HepG2 (cell line): ENCODE results near the gene SLC4A5. TPM values are rescaled to one million over a fixed set of nuclear protein-coding genes. Genes with fewer than 3 reads are reported as not detected.

Experiments used
- ATAC-seq: fragments of 200-7000 bp; cut with Tn5 transposase; 3 replicates; pipeline ENCODE4 v1.9.1; 2020; ENCODE audit warnings: mild to moderate bottlenecking, moderate library complexity
- BruUV-seq: library from RNA; stranded (reverse); fragments of 400-500 nt; replicated peaks from 2 replicates; lab custom pipeline; 2021; lab: Mats Ljungman, UMichigan
- CTCF ChIA-PET: fragments of 300-600 bp; formaldehyde crosslinking; extraction: SDS; loops from one replicate; lab custom pipeline; 2021; ENCODE audit warnings: low total read pairs, inconsistent platforms, low intra/inter-chr PET ratio; lab: Yijun Ruan, JAX
- POLR2A ChIA-PET: fragments of 350-600 bp; sonication (Branson Sonifier 250); formaldehyde crosslinking; loops from one replicate; lab custom pipeline; 2020; ENCODE audit warnings: antibody characterized with exemption, inconsistent platforms; lab: Yijun Ruan, JAX
- DNase-seq: peaks from one replicate; pipeline ENCODE4 v3.0.0-alpha.2; 2015; ENCODE audit warnings: low spot score
- FAIRE-seq: peaks from 3 replicates; lab custom pipeline; 2011; peaks lifted over from hg19 to GRCh38; lab: Jason Lieb, UNC
- H2AFZ ChIP-seq: one replicate; pipeline ENCODE4 v1.6.1; 2011; ENCODE audit warnings: low read length, inconsistent platforms
- H3K27ac ChIP-seq: fragments of 300-600 bp; 3 replicates; pipeline ENCODE4 v1.8.0; 2011; ENCODE audit warnings: mixed run types, mild to moderate bottlenecking, mixed read lengths, low read length, inconsistent platforms; ENCODE audit not compliant: insufficient read depth; ENCODE audit errors: extremely low read length
- H3K27me3 ChIP-seq, 2 experiments: fragments of 200-600 bp in 1 of 2; 2 replicates in 1 of 2; 3 replicates in 1 of 2; pipeline versions ENCODE4 v1.6.0 to v1.8.0; 2011; ENCODE audit warnings: low read length in 2 of 2, mild to moderate bottlenecking in 2 of 2, moderate library complexity in 2 of 2, inconsistent platforms in 1 of 2; ENCODE audit not compliant: insufficient read depth in 2 of 2, control insufficient read depth in 1 of 2
- H3K36me3 ChIP-seq, 2 experiments: fragments of 200-600 bp in 1 of 2; replicated peaks in 1 of 2; 2 replicates in 1 of 2; 3 replicates in 1 of 2; pipeline versions ENCODE4 v1.5.1 to v1.8.0; 2011; ENCODE audit warnings: low read length in 2 of 2, inconsistent platforms in 1 of 2; ENCODE audit not compliant: insufficient read depth in 2 of 2, control insufficient read depth in 1 of 2
- H3K4me1 ChIP-seq: 2 replicates; pipeline ENCODE4 v1.5.1; 2012; ENCODE audit warnings: low read length, inconsistent platforms; ENCODE audit not compliant: insufficient read depth
- H3K4me2 ChIP-seq: 2 replicates; pipeline ENCODE4 v1.6.0; 2011; ENCODE audit warnings: low read depth, low read length, inconsistent platforms
- H3K4me3 ChIP-seq, 3 experiments: fragments of 200-600 bp in 1 of 3; sonication (generic), shearing (Covaris generic) in 1 of 3; replicated peaks in 1 of 3; 2 replicates each; pipeline ENCODE4 v1.5.1; 2011 to 2016; ENCODE audit warnings: low read length in 3 of 3, inconsistent platforms in 2 of 3, low read depth in 2 of 3, mild to moderate bottlenecking in 2 of 3, control low read depth in 1 of 3, mixed read lengths in 1 of 3; ENCODE audit not compliant: insufficient read depth in 1 of 3
- H3K79me2 ChIP-seq: one replicate; pipeline ENCODE4 v1.6.1; 2011; ENCODE audit warnings: low read length, inconsistent platforms; ENCODE audit not compliant: insufficient read depth
- H3K9ac ChIP-seq: 2 replicates; pipeline ENCODE4 v1.6.0; 2011; ENCODE audit warnings: mild to moderate bottlenecking, low read depth, low read length, inconsistent platforms; ENCODE audit not compliant: insufficient read depth
- H3K9me3 ChIP-seq: 2 replicates; pipeline ENCODE4 v1.5.1; 2012; ENCODE audit warnings: mild to moderate bottlenecking, low read length
- H4K20me1 ChIP-seq: 2 replicates; pipeline ENCODE4 v1.6.0; 2011; ENCODE audit warnings: inconsistent platforms, mild to moderate bottlenecking, low read length, moderate library complexity; ENCODE audit not compliant: insufficient read depth
- ATAD3A ChIP-seq: sonication (generic); formaldehyde crosslinking; IDR thresholded peaks from 2 replicates; pipeline ENCODE4 v1.4.0; 2020; ENCODE audit warnings: missing genetic modification reagents
- ATF1 ChIP-seq: IDR thresholded peaks from 2 replicates; pipeline ENCODE4 v1.6.1; 2016; ENCODE audit warnings: mild to moderate bottlenecking, control low read depth
- CREB1 ChIP-seq, 2 experiments: fragments of 450-650 bp in 1 of 2; IDR thresholded peaks; 2 replicates each; pipeline ENCODE4 v1.6.1; 2016 to 2017; ENCODE audit warnings: control low read depth in 1 of 2, mild to moderate bottlenecking in 1 of 2, missing compliant biosample characterization in 1 of 2, missing genetic modification characterization in 1 of 2
- DPF2 ChIP-seq: sonication (generic); formaldehyde crosslinking; IDR thresholded peaks from 2 replicates; pipeline ENCODE4 v1.4.0; 2020; ENCODE audit warnings: mild to moderate bottlenecking, low read depth, missing genetic modification reagents, borderline replicate concordance
- EP300 ChIP-seq, 3 experiments: sonication (generic) in 1 of 3; formaldehyde crosslinking in 1 of 3; IDR thresholded peaks; 2 replicates each; pipeline versions ENCODE4 v1.5.1 to v1.6.1; 2011 to 2020; ENCODE audit warnings: low read depth in 2 of 3, low read length in 2 of 3, borderline replicate concordance in 1 of 3, improper control_type of control experiment in 1 of 3, mild to moderate bottlenecking in 1 of 3, missing genetic modification reagents in 1 of 3, moderate library complexity in 1 of 3
- ZFP41 ChIP-seq: sonication (generic); formaldehyde crosslinking; IDR thresholded peaks from 2 replicates; pipeline ENCODE4 v1.4.0; 2020; ENCODE audit warnings: mild to moderate bottlenecking, missing genetic modification reagents, borderline replicate concordance
- ZKSCAN1 ChIP-seq: fragments of 150-350 bp; IDR thresholded peaks from 2 replicates; pipeline ENCODE4 v1.6.1; 2014; ENCODE audit warnings: low read length
- ZNF136 ChIP-seq: sonication (generic); formaldehyde crosslinking; IDR thresholded peaks from 2 replicates; pipeline ENCODE4 v1.8.1; 2022; ENCODE audit warnings: low read depth, mild to moderate bottlenecking, moderate library complexity, missing genetic modification reagents
- ZNF3 ChIP-seq: IDR thresholded peaks from 2 replicates; pipeline ENCODE4 v1.7.0; 2017; ENCODE audit warnings: inconsistent platforms
- ZNF354B ChIP-seq: sonication (generic); formaldehyde crosslinking; IDR thresholded peaks from 2 replicates; pipeline ENCODE4 v1.8.0; 2022; ENCODE audit warnings: mild to moderate bottlenecking, missing genetic modification reagents
- ZNF432 ChIP-seq: sonication (generic); formaldehyde crosslinking; IDR thresholded peaks from 2 replicates; pipeline ENCODE4 v1.5.0; 2020; ENCODE audit warnings: missing genetic modification reagents, mild to moderate bottlenecking, borderline replicate concordance
- WGBS: methylation state at CpG from one replicate; pipeline ENCODE4 v1.1.6; 2017; ENCODE audit warnings: low lambda C conversion rate; 5-methylcytosine and 5-hydroxymethylcytosine counted together
- in situ Hi-C: cut with HindIII; loops from 2 replicates; pipeline ENCODE4 v1.10.0; 2017; ENCODE audit warnings: low pct_unique_long_range_greater_than_20kb; ENCODE audit not compliant: extremely low pct_ligation_motif_present
- intact Hi-C: fragments of 100-400 bp; cut with micrococcal nuclease; formaldehyde crosslinking; loops from one replicate; pipeline ENCODE4 v1.10.0; 2022; ENCODE audit not compliant: unreplicated experiment
- polyA plus RNA-seq, 8 experiments: library from polyadenylated mRNA; depleted of rRNA in 3 of 8; stranded (reverse) in 7 of 8; unstranded in 1 of 8; fragments of >200 nt; fragmentation: Illumina TruSeq in 4 of 8; extraction: Trizol in 4 of 8; gene quantifications; 2 replicates each; pipeline versions ENCODE4 v1.2.1 to v1.2.3, GENCODE V29; 2011 to 2016; ENCODE audit warnings: low read depth in 4 of 8, missing spikeins in 1 of 8, mixed read lengths in 1 of 8; ENCODE audit not compliant: insufficient read depth in 1 of 8
- total RNA-seq, 5 experiments: library from RNA; depleted of rRNA; stranded (reverse); fragments of >200 nt; fragmentation: Illumina TruSeq; extraction: Trizol; gene quantifications; 2 replicates each; pipeline ENCODE4 v1.2.3, GENCODE V29; 2016; ENCODE audit warnings: low read depth in 1 of 5
- TF ChIP-seq, protein P1 (sequence below): sonication (generic); formaldehyde crosslinking; conservative IDR thresholded peaks from 2 replicates; pipeline ENCODE4 v1.8.1; 2023; ENCODE audit warnings: missing genetic modification reagents
- TF ChIP-seq, protein P2 (sequence below), 2 experiments: sonication (generic) in 1 of 2; formaldehyde crosslinking in 1 of 2; IDR thresholded peaks; 2 replicates each; pipeline versions ENCODE4 v1.6.1 to v1.9.0; 2014 to 2022; ENCODE audit warnings: antibody characterized with exemption in 1 of 2, borderline replicate concordance in 1 of 2, inconsistent platforms in 1 of 2, low read depth in 1 of 2, missing genetic modification reagents in 1 of 2

Gene SLC4A5
- total and polyA plus RNA-seq, 2 of the 13 experiments (the other 11 are each of a cell fraction or from before 2014, with no cell fraction given), result 0.50 TPM; not detected in 1

DNA sequence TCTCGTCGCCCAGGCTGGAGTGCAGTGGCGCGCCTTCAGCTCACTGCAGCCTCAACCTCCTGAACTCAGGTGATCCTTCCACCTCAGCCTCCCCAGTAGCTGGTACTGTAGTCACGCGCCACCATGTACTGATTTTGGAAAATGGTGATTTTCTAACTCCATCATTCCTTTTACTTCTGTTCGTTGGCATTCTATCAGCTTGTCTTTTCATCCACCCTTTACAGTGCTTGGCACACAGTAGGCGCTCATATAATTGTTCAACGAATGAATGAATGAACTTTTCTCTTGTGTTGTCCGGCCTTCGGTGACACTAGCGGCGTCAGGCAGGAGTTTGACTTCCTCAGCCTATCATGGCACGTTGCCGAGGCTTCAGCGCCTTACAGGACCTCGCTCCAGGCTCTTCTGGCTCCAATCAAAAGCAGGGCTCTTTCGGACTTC, 145.2 kb downstream of the SLC4A5 start:
- in situ Hi-C loops, result no loop called here
- Histone ChIP-seq H3K4me3 (peak overlapping the region in 1 of 3 experiments; percentile 78; a peak in 2 of 6 replicates), H4K20me1 (peaks cover 34% of the 10 kb centered on the region), H3K79me2 (peaks cover 39% of the 10 kb centered on the region), H3K4me1 (peaks cover 64% of the 10 kb centered on the region), H3K9ac (peak overlapping the region; percentile 26; the same call in 1 of the 2 replicates), H3K9me3 (no peaks in the 10 kb centered on the region), H3K27me3 (no peaks in the 10 kb centered on the region; a peak in 1 of 5 replicates), H3K4me2 (peak overlapping the region; percentile 63), H3K36me3 (peaks cover 0 to 7% of the 10 kb centered on the region in 2 experiments; a peak in 1 of 5 replicates), H2AFZ (peak overlapping the region; percentile 6), H3K27ac (peak overlapping the region; percentile 94)
- ATAC-seq (no peak), FAIRE-seq (peak; percentile 54), DNase-seq (no peak)
- WGBS, result 51% methylated on average over 18 of the region's 18 CpGs
- TSS peak; percentile 84 for BruUV-seq
- intact Hi-C loops, result loop anchor here (2.0 to 5.0 kb wide), 2 partner anchors 19 to 51 kb away; partner anchors contain the start of genes BOLA3 and MOB1A
- ChIA-PET CTCF (no interaction called here), POLR2A (interaction anchor here (1.1 to 5.6 kb wide), 9 partner anchors 10 to 242 kb away, joined by 3 to 53 read pairs (median 5); partner anchors contain the start of gene MOB1A)
- TF ChIP-seq ZNF136 (CRISPR knock-in tag), result no peak
- no peak for TF ChIP-seq ATAD3A (CRISPR knock-in tag)
- TF ChIP-seq ATF1 (CRISPR knock-in tag), result 0 out of 2 replicates have a peak, but pooled peaks have one; percentile 69
- no peak for TF ChIP-seq ZNF432 (CRISPR knock-in tag)
- peak; percentile 92 for TF ChIP-seq ZKSCAN1
- TF ChIP-seq ZNF3 (CRISPR knock-in tag), result peak; percentile 90; the same call in 1 of the 2 replicates
- TF ChIP-seq, protein P1, sequence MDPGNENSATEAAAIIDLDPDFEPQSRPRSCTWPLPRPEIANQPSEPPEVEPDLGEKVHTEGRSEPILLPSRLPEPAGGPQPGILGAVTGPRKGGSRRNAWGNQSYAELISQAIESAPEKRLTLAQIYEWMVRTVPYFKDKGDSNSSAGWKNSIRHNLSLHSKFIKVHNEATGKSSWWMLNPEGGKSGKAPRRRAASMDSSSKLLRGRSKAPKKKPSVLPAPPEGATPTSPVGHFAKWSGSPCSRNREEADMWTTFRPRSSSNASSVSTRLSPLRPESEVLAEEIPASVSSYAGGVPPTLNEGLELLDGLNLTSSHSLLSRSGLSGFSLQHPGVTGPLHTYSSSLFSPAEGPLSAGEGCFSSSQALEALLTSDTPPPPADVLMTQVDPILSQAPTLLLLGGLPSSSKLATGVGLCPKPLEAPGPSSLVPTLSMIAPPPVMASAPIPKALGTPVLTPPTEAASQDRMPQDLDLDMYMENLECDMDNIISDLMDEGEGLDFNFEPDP (CRISPR knock-in tag), result no peak
- TF ChIP-seq, protein P2, sequence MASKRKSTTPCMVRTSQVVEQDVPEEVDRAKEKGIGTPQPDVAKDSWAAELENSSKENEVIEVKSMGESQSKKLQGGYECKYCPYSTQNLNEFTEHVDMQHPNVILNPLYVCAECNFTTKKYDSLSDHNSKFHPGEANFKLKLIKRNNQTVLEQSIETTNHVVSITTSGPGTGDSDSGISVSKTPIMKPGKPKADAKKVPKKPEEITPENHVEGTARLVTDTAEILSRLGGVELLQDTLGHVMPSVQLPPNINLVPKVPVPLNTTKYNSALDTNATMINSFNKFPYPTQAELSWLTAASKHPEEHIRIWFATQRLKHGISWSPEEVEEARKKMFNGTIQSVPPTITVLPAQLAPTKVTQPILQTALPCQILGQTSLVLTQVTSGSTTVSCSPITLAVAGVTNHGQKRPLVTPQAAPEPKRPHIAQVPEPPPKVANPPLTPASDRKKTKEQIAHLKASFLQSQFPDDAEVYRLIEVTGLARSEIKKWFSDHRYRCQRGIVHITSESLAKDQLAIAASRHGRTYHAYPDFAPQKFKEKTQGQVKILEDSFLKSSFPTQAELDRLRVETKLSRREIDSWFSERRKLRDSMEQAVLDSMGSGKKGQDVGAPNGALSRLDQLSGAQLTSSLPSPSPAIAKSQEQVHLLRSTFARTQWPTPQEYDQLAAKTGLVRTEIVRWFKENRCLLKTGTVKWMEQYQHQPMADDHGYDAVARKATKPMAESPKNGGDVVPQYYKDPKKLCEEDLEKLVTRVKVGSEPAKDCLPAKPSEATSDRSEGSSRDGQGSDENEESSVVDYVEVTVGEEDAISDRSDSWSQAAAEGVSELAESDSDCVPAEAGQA (IDR thresholded peaks at IDR 0.05; ENCODE audit: low read depth), result no peak
- TF ChIP-seq, protein P2 (CRISPR knock-in tag; IDR thresholded peaks at IDR 0.05; ENCODE audit: borderline replicate concordance), result no peak
- TF ChIP-seq ZNF354B (CRISPR knock-in tag), result peak; percentile 16; the same call in 1 of the 2 replicates
- TF ChIP-seq ZFP41 (CRISPR knock-in tag), result no peak
- no peak for TF ChIP-seq DPF2 (CRISPR knock-in tag)
- TF ChIP-seq EP300 (IDR thresholded peaks at IDR 0.05; ENCODE audit: low read depth in 2 of 2, low read length in 2 of 2), result 0 out of 4 replicates have a peak, but pooled peaks of 1 of the 2 experiments have one; percentile 16
- no peak for TF ChIP-seq EP300 (CRISPR knock-in tag; IDR thresholded peaks at IDR 0.05; ENCODE audit: borderline replicate concordance)
- TF ChIP-seq CREB1 (IDR thresholded peaks at IDR 0.05), result no peak
- peak; percentile 43; the same call in 1 of the 2 replicates for TF ChIP-seq CREB1 (CRISPR knock-in tag; IDR thresholded peaks at IDR 0.05)
